Neural cell (in vitro differentiated cells): ENCODE results near the gene NKG7. TPM values are rescaled to one million over a fixed set of nuclear protein-coding genes. Genes with fewer than 3 reads are reported as not detected.

ENCODE experiments used
- H2AFZ ChIP-seq: fragments of 200-600, 300-800 bp; sonication (generic), shearing (Covaris generic); 2 replicates; pipeline ENCODE4 v1.6.0; 2014; ENCODE audit warnings: low read depth, mild to moderate bottlenecking, antibody characterized with exemption, low read length, moderate library complexity
- H3F3A ChIP-seq: fragments of 200-600 bp; shearing (Covaris generic); 2 replicates; pipeline ENCODE4 v1.6.1; 2016; ENCODE audit warnings: mild to moderate bottlenecking, moderate library complexity, mixed read lengths, antibody characterized with exemption, low read length; ENCODE audit not compliant: insufficient read depth, poor library complexity, severe bottlenecking
- H3K27ac ChIP-seq: fragments of 200-600, 300-800 bp; sonication (generic), shearing (Covaris generic); 2 replicates; pipeline ENCODE4 v1.5.1; 2014; ENCODE audit warnings: mild to moderate bottlenecking, low read length, moderate library complexity
- H3K27me3 ChIP-seq: fragments of 300-800, 200-600 bp; sonication (generic), shearing (Covaris generic); 2 replicates; pipeline ENCODE4 v1.6.0; 2014; ENCODE audit warnings: mild to moderate bottlenecking, low read depth, low read length, moderate library complexity; ENCODE audit not compliant: insufficient read depth
- H3K36me3 ChIP-seq: fragments of 300-800, 200-600 bp; sonication (generic), shearing (Covaris generic); 2 replicates; pipeline ENCODE4 v1.5.1; 2014; ENCODE audit warnings: mild to moderate bottlenecking, antibody characterized with exemption, low read length, moderate library complexity; ENCODE audit not compliant: insufficient read depth
- H3K4me2 ChIP-seq: fragments of 300-800, 200-600 bp; sonication (generic), shearing (Covaris generic); 2 replicates; pipeline ENCODE4 v1.6.0; 2014; ENCODE audit warnings: mild to moderate bottlenecking, low read length
- H3K4me3 ChIP-seq: fragments of 300-800, 200-600 bp; sonication (generic), shearing (Covaris generic); 2 replicates; pipeline ENCODE4 v1.5.1; 2014; ENCODE audit warnings: mild to moderate bottlenecking, low read length, moderate library complexity
- H3K79me2 ChIP-seq: fragments of 200-600 bp; shearing (Covaris generic); replicated peaks from 2 replicates; pipeline ENCODE4 v1.6.0; 2014; ENCODE audit warnings: mild to moderate bottlenecking, low read length, moderate library complexity; ENCODE audit not compliant: insufficient read depth
- H3K9ac ChIP-seq: fragments of 300-800, 200-600 bp; sonication (generic), shearing (Covaris generic); 2 replicates; pipeline ENCODE4 v1.6.1; 2016; ENCODE audit warnings: mild to moderate bottlenecking, low read length, mixed read lengths
- H3K9me2 ChIP-seq: fragments of 200-600 bp; shearing (Covaris generic); 2 replicates; pipeline ENCODE4 v1.6.1; 2016; ENCODE audit warnings: mild to moderate bottlenecking, low read length, mixed read lengths; ENCODE audit not compliant: insufficient read depth
- H3K9me3 ChIP-seq: fragments of 200-600, 300-800 bp; sonication (generic), shearing (Covaris generic); 2 replicates; pipeline ENCODE4 v1.6.1; 2016; ENCODE audit warnings: mild to moderate bottlenecking, mixed run types, low read length, moderate library complexity, mixed read lengths
- H4K20me1 ChIP-seq: fragments of 200-600 bp; shearing (Covaris generic); 2 replicates; pipeline ENCODE4 v1.6.1; 2016; ENCODE audit warnings: mild to moderate bottlenecking, mixed run types; ENCODE audit not compliant: insufficient read depth
- EP300 ChIP-seq: fragments of 450-650 bp; conservative IDR thresholded peaks from 2 replicates; pipeline ENCODE4 v1.6.1; 2014; ENCODE audit warnings: antibody characterized with exemption, mild to moderate bottlenecking, moderate library complexity; ENCODE audit not compliant: poor library complexity, severe bottlenecking
- EZH2 ChIP-seq: fragments of 200-600, 300-800 bp; shearing (Covaris generic), sonication (generic); IDR thresholded peaks from 2 replicates; pipeline ENCODE4 v1.6.1; 2014; ENCODE audit warnings: antibody characterized with exemption, low read length, borderline replicate concordance, mild to moderate bottlenecking; ENCODE audit not compliant: insufficient read depth, poor library complexity, severe bottlenecking
- MXI1 ChIP-seq: fragments of 450-650 bp; conservative IDR thresholded peaks from 2 replicates; pipeline ENCODE4 v1.6.1; 2014; ENCODE audit warnings: antibody characterized with exemption, mild to moderate bottlenecking; ENCODE audit not compliant: poor library complexity, severe bottlenecking
- POLR2AphosphoS5 ChIP-seq: IDR thresholded peaks from 2 replicates; pipeline ENCODE4 v1.6.1; 2012
- RAD21 ChIP-seq: fragments of 450-650 bp; conservative IDR thresholded peaks from 2 replicates; pipeline ENCODE4 v1.6.1; 2014; ENCODE audit warnings: antibody characterized with exemption, mild to moderate bottlenecking, moderate library complexity
- SMC3 ChIP-seq: fragments of 450-650 bp; conservative IDR thresholded peaks from 2 replicates; pipeline ENCODE4 v1.6.1; 2014; ENCODE audit warnings: antibody characterized with exemption, mild to moderate bottlenecking, moderate library complexity; ENCODE audit not compliant: poor library complexity
- TAF1 ChIP-seq: IDR thresholded peaks from 2 replicates; pipeline ENCODE4 v1.6.1; 2012; ENCODE audit warnings: low read depth
- polyA plus RNA-seq: library from polyadenylated mRNA; depleted of rRNA; stranded (reverse); fragments of >200 nt; gene quantifications from 2 replicates; pipeline ENCODE4 v1.2.3, GENCODE V29; 2014
- TF ChIP-seq, protein P1 (sequence below): IDR thresholded peaks from 2 replicates; pipeline ENCODE4 v1.6.1; 2012; ENCODE audit warnings: borderline replicate concordance
- TF ChIP-seq, protein P2 (sequence below): fragments of 450-650 bp; IDR thresholded peaks from 2 replicates; pipeline ENCODE4 v1.5.1; 2014; ENCODE audit warnings: antibody characterized with exemption, mild to moderate bottlenecking, moderate library complexity; ENCODE audit not compliant: poor library complexity, severe bottlenecking

NKG7 gene
- polyA plus RNA-seq, 1 donor from 2014 or later, result not detected

DNA sequence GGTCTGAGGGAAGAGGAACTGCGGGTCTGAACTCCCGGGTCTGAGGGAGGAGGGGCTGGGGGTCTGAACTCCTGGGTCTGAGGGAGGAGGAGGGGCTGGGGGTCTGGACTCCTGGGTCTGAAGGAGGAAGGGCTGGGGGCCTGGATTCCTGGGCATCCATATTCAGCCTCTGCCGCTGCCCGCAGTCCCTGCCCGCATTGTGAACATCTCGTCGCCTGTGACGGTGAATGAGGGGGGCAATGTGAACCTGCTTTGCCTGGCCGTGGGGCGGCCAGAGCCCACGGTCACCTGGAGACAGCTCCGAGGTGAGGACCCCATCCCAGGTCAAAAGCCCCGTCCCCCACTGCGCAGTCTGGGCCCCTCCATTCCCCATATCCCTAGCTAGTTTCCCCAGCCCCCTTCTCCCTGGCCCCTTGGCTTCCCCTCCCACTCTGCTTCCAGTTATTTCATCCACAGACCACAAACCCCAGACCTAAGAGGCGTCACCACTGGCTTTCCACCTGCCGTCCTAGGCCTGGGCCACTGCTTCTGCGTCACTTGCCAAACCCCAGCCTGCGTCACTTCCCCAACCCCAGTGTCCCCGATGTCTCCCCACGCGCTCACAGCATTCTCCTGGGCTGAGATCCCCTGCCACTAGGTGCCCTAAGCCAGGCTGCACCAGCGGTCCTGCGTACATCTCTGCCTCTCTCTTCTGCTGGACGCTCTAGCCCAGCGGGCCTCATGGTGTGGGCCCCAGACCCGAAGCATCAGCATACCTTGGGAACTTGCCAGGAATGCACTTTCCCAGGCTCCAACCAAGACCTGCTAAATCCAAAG is 47.1 kb downstream of the NKG7 start:
- H2AFZ ChIP-seq, result no peak overlapping the region
- no peak for TF ChIP-seq EZH2
- H3K79me2 ChIP-seq, result no peaks in the 10 kb centered on the region
- H3K27me3 ChIP-seq, result no peaks in the 10 kb centered on the region
- no peaks in the 10 kb centered on the region for H3K9me3 ChIP-seq
- H3K9ac ChIP-seq, result no peak overlapping the region
- no peak overlapping the region for H3K27ac ChIP-seq
- no peak overlapping the region for H3K4me3 ChIP-seq
- no peaks in the 10 kb centered on the region for H3K9me2 ChIP-seq
- H3K36me3 ChIP-seq, result peaks cover 7% of the 10 kb centered on the region
- H3K4me2 ChIP-seq, result no peak overlapping the region
- H3F3A ChIP-seq, result no peaks in the 10 kb centered on the region
- H4K20me1 ChIP-seq, result no peaks in the 10 kb centered on the region

DNA sequence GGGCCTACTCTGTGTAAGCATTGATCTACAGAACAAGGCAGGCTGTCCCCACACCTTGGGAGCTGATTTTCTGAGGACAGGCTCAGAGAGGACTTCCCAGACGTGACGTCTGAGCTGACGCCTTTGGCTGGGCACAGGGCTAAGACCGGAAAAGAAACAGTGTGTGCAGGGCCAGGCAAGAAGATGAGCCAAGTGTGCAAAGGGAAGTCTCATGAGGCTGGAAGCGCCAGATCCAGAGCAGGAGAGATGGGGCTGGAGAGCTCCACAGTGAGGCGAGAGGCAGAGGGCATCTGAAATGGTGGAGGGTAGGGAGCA is 48.3 kb downstream of the NKG7 start:
- TF ChIP-seq, protein P1, sequence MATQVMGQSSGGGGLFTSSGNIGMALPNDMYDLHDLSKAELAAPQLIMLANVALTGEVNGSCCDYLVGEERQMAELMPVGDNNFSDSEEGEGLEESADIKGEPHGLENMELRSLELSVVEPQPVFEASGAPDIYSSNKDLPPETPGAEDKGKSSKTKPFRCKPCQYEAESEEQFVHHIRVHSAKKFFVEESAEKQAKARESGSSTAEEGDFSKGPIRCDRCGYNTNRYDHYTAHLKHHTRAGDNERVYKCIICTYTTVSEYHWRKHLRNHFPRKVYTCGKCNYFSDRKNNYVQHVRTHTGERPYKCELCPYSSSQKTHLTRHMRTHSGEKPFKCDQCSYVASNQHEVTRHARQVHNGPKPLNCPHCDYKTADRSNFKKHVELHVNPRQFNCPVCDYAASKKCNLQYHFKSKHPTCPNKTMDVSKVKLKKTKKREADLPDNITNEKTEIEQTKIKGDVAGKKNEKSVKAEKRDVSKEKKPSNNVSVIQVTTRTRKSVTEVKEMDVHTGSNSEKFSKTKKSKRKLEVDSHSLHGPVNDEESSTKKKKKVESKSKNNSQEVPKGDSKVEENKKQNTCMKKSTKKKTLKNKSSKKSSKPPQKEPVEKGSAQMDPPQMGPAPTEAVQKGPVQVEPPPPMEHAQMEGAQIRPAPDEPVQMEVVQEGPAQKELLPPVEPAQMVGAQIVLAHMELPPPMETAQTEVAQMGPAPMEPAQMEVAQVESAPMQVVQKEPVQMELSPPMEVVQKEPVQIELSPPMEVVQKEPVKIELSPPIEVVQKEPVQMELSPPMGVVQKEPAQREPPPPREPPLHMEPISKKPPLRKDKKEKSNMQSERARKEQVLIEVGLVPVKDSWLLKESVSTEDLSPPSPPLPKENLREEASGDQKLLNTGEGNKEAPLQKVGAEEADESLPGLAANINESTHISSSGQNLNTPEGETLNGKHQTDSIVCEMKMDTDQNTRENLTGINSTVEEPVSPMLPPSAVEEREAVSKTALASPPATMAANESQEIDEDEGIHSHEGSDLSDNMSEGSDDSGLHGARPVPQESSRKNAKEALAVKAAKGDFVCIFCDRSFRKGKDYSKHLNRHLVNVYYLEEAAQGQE, result no peak
- TF ChIP-seq EP300 (no peak), EZH2 (no peak), TAF1 (no peak), MXI1 (no peak), RAD21 (no peak), POLR2AphosphoS5 (no peak), SMC3 (no peak)
- TF ChIP-seq, protein P2, sequence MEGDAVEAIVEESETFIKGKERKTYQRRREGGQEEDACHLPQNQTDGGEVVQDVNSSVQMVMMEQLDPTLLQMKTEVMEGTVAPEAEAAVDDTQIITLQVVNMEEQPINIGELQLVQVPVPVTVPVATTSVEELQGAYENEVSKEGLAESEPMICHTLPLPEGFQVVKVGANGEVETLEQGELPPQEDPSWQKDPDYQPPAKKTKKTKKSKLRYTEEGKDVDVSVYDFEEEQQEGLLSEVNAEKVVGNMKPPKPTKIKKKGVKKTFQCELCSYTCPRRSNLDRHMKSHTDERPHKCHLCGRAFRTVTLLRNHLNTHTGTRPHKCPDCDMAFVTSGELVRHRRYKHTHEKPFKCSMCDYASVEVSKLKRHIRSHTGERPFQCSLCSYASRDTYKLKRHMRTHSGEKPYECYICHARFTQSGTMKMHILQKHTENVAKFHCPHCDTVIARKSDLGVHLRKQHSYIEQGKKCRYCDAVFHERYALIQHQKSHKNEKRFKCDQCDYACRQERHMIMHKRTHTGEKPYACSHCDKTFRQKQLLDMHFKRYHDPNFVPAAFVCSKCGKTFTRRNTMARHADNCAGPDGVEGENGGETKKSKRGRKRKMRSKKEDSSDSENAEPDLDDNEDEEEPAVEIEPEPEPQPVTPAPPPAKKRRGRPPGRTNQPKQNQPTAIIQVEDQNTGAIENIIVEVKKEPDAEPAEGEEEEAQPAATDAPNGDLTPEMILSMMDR, result no peak
- Histone ChIP-seq H3K9me2 (no peaks in the 10 kb centered on the region), H3K4me2 (no peak overlapping the region), H3F3A (no peaks in the 10 kb centered on the region), H3K79me2 (no peaks in the 10 kb centered on the region), H3K27ac (no peak overlapping the region), H4K20me1 (no peaks in the 10 kb centered on the region), H3K36me3 (peaks cover 7% of the 10 kb centered on the region), H2AFZ (no peak overlapping the region), H3K27me3 (no peaks in the 10 kb centered on the region), H3K9ac (no peak overlapping the region), H3K9me3 (no peaks in the 10 kb centered on the region), H3K4me3 (no peak overlapping the region)
